SU-DHL-6 (cell line): ENCODE data around the gene ANKRD23.

ENCODE experiments used
- CTCF ChIP-seq: fragments of 200-600 bp; sonication (generic); IDR thresholded peaks from one replicate; pipeline ENCODE4 v1.5.1; 2017; ENCODE audit warnings: antibody characterized with exemption, mild to moderate bottlenecking, low read length, moderate library complexity; ENCODE audit not compliant: insufficient read depth, poor library complexity, severe bottlenecking
- EZH2phosphoT487 ChIP-seq: fragments of 200-600 bp; sonication (generic), shearing (Covaris generic); conservative IDR thresholded peaks from 2 replicates; pipeline ENCODE4 v1.6.1; 2018; ENCODE audit warnings: mild to moderate bottlenecking, antibody characterized with exemption, low read length, moderate library complexity, mixed read lengths

GRCh38 chr2:96847586-96847985, 3.8 kb upstream of the ANKRD23 start:
- TF ChIP-seq CTCF (no peak), EZH2phosphoT487 (no peak)
